Hematopoietic multipotent progenitor cell treated with erythropoietin and hydrocortisone succinate and interleukin-3 and kit ligand, for 17 days (in vitro differentiated cells): Measurements from ENCODE around the gene PCDHGA11.
"Not testable (repeated sequence)": the region's sequence is repeated elsewhere in the genome, so short reads cannot be mapped to it uniquely, and the experiment has no call there.

ENCODE experiments used
- DNase-seq: peaks from one replicate; pipeline ENCODE4 v3.0.0-alpha.2; 2015; ENCODE audit warnings: low spot score

PCDHGA11 gene

GRCh38 chr5:141431286-141431685 is 10.4 kb downstream of the PCDHGA11 start:
- DNase-seq, result no peak

GRCh38 chr5:141432308-141432707 is 11.5 kb downstream of the PCDHGA11 start:
- not testable (repeated sequence) for DNase-seq

- DNase-seq, result not testable (repeated sequence)
These were observed 11.9 kb downstream of the PCDHGA11 start for GRCh38 chr5:141432726-141433125.

- no peak for DNase-seq
These were observed 13.2 kb downstream of the PCDHGA11 start for GRCh38 chr5:141434006-141434405.

GRCh38 chr5:141437221-141437620 is 16.4 kb downstream of the PCDHGA11 start:
- DNase-seq, result no peak

GRCh38 chr5:141439411-141440141 is 18.7 kb downstream of the PCDHGA11 start:
- no peak for DNase-seq

GRCh38 chr5:141440341-141440740 is 19.5 kb downstream of the PCDHGA11 start:
- DNase-seq, result no peak

GRCh38 chr5:141441571-141442170 is 20.8 kb downstream of the PCDHGA11 start:
- no peak for DNase-seq

GRCh38 chr5:141465351-141465750 is 44.5 kb downstream of the PCDHGA11 start:
- no peak for DNase-seq
